ENCODE data around the gene LRRC9. TPM values are rescaled to one million over a fixed set of nuclear protein-coding genes. Genes with fewer than 3 reads are reported as not detected.

Gene LRRC9
- total and polyA plus RNA-seq, 2 donors (not counting 3 experiments of a cell fraction or from before 2014, with no cell fraction given): not detected

DNA sequence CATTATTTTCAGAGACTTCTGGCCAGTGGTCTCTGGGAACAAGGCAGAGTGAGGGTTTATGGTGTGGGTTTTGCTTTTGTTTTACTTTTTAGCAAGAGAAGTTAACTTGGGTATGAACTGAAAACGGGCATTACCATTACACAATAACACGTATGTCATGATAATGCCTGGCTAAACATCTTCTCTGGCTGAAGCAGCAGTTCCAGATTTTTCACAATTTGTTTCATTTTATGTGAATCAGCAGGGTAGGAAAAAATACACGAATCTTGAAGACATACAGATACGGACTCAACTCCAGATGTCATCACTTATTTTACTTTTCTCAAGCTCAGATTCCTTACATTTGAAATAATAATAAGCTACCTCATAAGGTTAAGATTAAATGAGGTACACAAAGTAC lies 169.3 kb downstream of the LRRC9 start:
- dilution Hi-C loops (cut with MboI; ENCODE audit: extremely low pct_ligation_motif_present, low sequenced_read_pairs) (no loop called here), intact Hi-C loops (cut with micrococcal nuclease) (no loop called here)
- no peak overlapping the region for H3K4me3 ChIP-seq (replicated peaks in 1 of 3; ENCODE audit: insufficient read depth in 1 of 3, low read depth in 1 of 3, low read length in 3 of 3)
- no peaks in the 10 kb centered on the region for H4K20me1 ChIP-seq (replicated peaks; ENCODE audit: control insufficient read depth, extremely low read depth, insufficient read depth, low read length)
- ChIA-PET POLR2A (no interaction called here), CTCF (interaction anchor here (3.0 kb wide), 1 partner anchor 95 kb away, joined by 15 read pairs; no protein-coding TSS in a partner anchor)
- H3K9me1 ChIP-seq (replicated peaks; ENCODE audit: control insufficient read depth, extremely low read depth, insufficient read depth, low read length): no peaks in the 10 kb centered on the region
- no peak overlapping the region for H2AFZ ChIP-seq (ENCODE audit: low read depth, low read length)
- no peak overlapping the region for H3K9ac ChIP-seq (replicated peaks; ENCODE audit: extremely low read depth, insufficient read depth, low read length)
- H3K36me3 ChIP-seq (ENCODE audit: control insufficient read depth in 2 of 2, extremely low read depth in 1 of 2, insufficient read depth in 2 of 2, low read length in 2 of 2): no peaks in the 10 kb centered on the region
- H3K27ac ChIP-seq (ENCODE audit: insufficient read depth, low read depth, low read length): no peak overlapping the region
- H3K79me2 ChIP-seq (ENCODE audit: control insufficient read depth, insufficient read depth, low read length): peaks cover 20% of the 10 kb centered on the region
- no peak overlapping the region for H3K4me2 ChIP-seq (ENCODE audit: insufficient read depth, low read length)
- FAIRE-seq (no peak), DNase-seq (ENCODE audit: low read depth, low spot score) (no peak)
- H3K27me3 ChIP-seq (ENCODE audit: control insufficient read depth in 2 of 2, insufficient read depth in 2 of 2, low read length in 2 of 2): no peaks in the 10 kb centered on the region
- no peaks in the 10 kb centered on the region for H3K9me3 ChIP-seq (replicated peaks; ENCODE audit: control insufficient read depth, insufficient read depth, low read length)
- no TSS peak for BruUV-seq (replicated peaks)
- peaks cover 20% of the 10 kb centered on the region for H3K4me1 ChIP-seq (ENCODE audit: control insufficient read depth, extremely low read depth, insufficient read depth, low read length)
- TF ChIP-seq JUN (IDR thresholded peaks at IDR 0.05; ENCODE audit: borderline replicate concordance, insufficient read depth, insufficient read length, low read depth) (no peak), EZH2 (IDR thresholded peaks at IDR 0.05; ENCODE audit: borderline replicate concordance, low read depth, low read length, severe bottlenecking) (no peak), GATA2 (IDR thresholded peaks at IDR 0.05; ENCODE audit: insufficient read depth, insufficient read length, low read depth, low read length) (no peak), FOS (IDR thresholded peaks at IDR 0.05; ENCODE audit: borderline replicate concordance, insufficient read depth, low read length) (no peak), POLR2AphosphoS5 (IDR thresholded peaks at IDR 0.05; ENCODE audit: insufficient read depth, low read depth, low read length) (no peak), MYC (IDR thresholded peaks at IDR 0.05; ENCODE audit: low read depth, low read length) (no peak), POLR2A (IDR thresholded peaks at IDR 0.05; ENCODE audit: low read depth, low read length) (no peak)
- TF ChIP-seq, protein P1, sequence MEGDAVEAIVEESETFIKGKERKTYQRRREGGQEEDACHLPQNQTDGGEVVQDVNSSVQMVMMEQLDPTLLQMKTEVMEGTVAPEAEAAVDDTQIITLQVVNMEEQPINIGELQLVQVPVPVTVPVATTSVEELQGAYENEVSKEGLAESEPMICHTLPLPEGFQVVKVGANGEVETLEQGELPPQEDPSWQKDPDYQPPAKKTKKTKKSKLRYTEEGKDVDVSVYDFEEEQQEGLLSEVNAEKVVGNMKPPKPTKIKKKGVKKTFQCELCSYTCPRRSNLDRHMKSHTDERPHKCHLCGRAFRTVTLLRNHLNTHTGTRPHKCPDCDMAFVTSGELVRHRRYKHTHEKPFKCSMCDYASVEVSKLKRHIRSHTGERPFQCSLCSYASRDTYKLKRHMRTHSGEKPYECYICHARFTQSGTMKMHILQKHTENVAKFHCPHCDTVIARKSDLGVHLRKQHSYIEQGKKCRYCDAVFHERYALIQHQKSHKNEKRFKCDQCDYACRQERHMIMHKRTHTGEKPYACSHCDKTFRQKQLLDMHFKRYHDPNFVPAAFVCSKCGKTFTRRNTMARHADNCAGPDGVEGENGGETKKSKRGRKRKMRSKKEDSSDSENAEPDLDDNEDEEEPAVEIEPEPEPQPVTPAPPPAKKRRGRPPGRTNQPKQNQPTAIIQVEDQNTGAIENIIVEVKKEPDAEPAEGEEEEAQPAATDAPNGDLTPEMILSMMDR (IDR thresholded peaks at IDR 0.05; ENCODE audit: extremely low read depth in 1 of 2, insufficient read depth in 1 of 2, low read depth in 1 of 2, low read length in 2 of 2): no peak
- TF ChIP-seq, protein P2, sequence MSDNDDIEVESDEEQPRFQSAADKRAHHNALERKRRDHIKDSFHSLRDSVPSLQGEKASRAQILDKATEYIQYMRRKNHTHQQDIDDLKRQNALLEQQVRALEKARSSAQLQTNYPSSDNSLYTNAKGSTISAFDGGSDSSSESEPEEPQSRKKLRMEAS (IDR thresholded peaks at IDR 0.05; ENCODE audit: insufficient read depth, insufficient read length): no peak
